DOHH2 (cell line): ENCODE measurements around the gene NKTR.

ENCODE experiments used
- H3F3A ChIP-seq: fragments of 200-600 bp; sonication (generic), shearing (Covaris generic); 2 replicates; pipeline ENCODE4 v1.6.0; 2016; ENCODE audit warnings: antibody characterized with exemption, mild to moderate bottlenecking; ENCODE audit not compliant: control insufficient read depth, insufficient read depth
- H3K27ac ChIP-seq: fragments of 200-600 bp; sonication (generic); 2 replicates; pipeline ENCODE4 v1.5.1; 2014; ENCODE audit warnings: low read depth, mild to moderate bottlenecking, low read length, moderate library complexity
- H3K27me3 ChIP-seq: fragments of 200-600 bp; sonication (generic); 2 replicates; pipeline ENCODE4 v1.6.1; 2014; ENCODE audit warnings: mild to moderate bottlenecking, low read length, mixed read lengths; ENCODE audit not compliant: control insufficient read depth
- H3K36me3 ChIP-seq: fragments of 200-600 bp; sonication (generic); 2 replicates; pipeline ENCODE4 v1.6.1; 2014; ENCODE audit warnings: mild to moderate bottlenecking, low read length, moderate library complexity, mixed read lengths; ENCODE audit not compliant: control insufficient read depth
- H3K4me1 ChIP-seq: fragments of 200-600 bp; sonication (generic); 2 replicates; pipeline ENCODE4 v1.6.1; 2014; ENCODE audit warnings: mild to moderate bottlenecking, low read length, mixed read lengths; ENCODE audit not compliant: control insufficient read depth
- H3K4me2 ChIP-seq: fragments of 200-600 bp; sonication (generic); 2 replicates; pipeline ENCODE4 v1.6.0; 2014; ENCODE audit warnings: mild to moderate bottlenecking, low read length, moderate library complexity
- H3K4me3 ChIP-seq: fragments of 200-600 bp; sonication (generic); 2 replicates; pipeline ENCODE4 v1.5.1; 2014; ENCODE audit warnings: mild to moderate bottlenecking, low read length, mixed read lengths
- H3K79me2 ChIP-seq: fragments of 200-600 bp; sonication (generic); 2 replicates; pipeline ENCODE4 v1.6.1; 2014; ENCODE audit warnings: mild to moderate bottlenecking, low read length, mixed read lengths; ENCODE audit not compliant: control insufficient read depth
- H3K9me2 ChIP-seq: fragments of 200-600 bp; sonication (generic); replicated peaks from 2 replicates; pipeline ENCODE4 v1.6.1; 2014; ENCODE audit warnings: mild to moderate bottlenecking, low read length, mixed read lengths; ENCODE audit not compliant: control insufficient read depth
- H3K9me3 ChIP-seq: fragments of 200-600 bp; sonication (generic); 2 replicates; pipeline ENCODE4 v1.6.1; 2014; ENCODE audit warnings: antibody characterized with exemption, low read length, mixed read lengths; ENCODE audit not compliant: control insufficient read depth, insufficient read depth
- H4K20me1 ChIP-seq: fragments of 200-600 bp; sonication (generic); 2 replicates; pipeline ENCODE4 v1.6.0; 2014; ENCODE audit warnings: low read depth, mild to moderate bottlenecking, antibody characterized with exemption, low read length, moderate library complexity; ENCODE audit not compliant: control insufficient read depth, insufficient read depth
- CTCF ChIP-seq: fragments of 200-600 bp; sonication (generic); IDR thresholded peaks from one replicate; pipeline ENCODE4 v1.5.1; 2014; ENCODE audit warnings: antibody characterized with exemption, mild to moderate bottlenecking, low read depth, low read length; ENCODE audit not compliant: poor library complexity, severe bottlenecking
- EZH2phosphoT487 ChIP-seq: fragments of 200-600 bp; sonication (generic); IDR thresholded peaks from 2 replicates; pipeline ENCODE4 v1.6.1; 2017; ENCODE audit warnings: borderline replicate concordance, mild to moderate bottlenecking, antibody characterized with exemption, low read length, moderate library complexity, mixed read lengths

NKTR gene

GRCh38 chr3:42581400-42581708 is 19.1 kb upstream of the NKTR start:
- H3K27me3 ChIP-seq = no peaks in the 10 kb centered on the region
- H3K36me3 ChIP-seq = peaks cover 19% of the 10 kb centered on the region
- TF ChIP-seq CTCF (no peak), EZH2phosphoT487 (no peak)
- peaks cover 29% of the 10 kb centered on the region for H3K4me1 ChIP-seq
- no peaks in the 10 kb centered on the region for H3F3A ChIP-seq
- peak overlapping the region; percentile 91 for H3K4me2 ChIP-seq
- H3K27ac ChIP-seq = peak overlapping the region; percentile 74
- H3K9me2 ChIP-seq = no peaks in the 10 kb centered on the region
- H3K79me2 ChIP-seq = peaks cover 62% of the 10 kb centered on the region
- H3K9me3 ChIP-seq = no peaks in the 10 kb centered on the region
- peak overlapping the region; percentile 87 for H3K4me3 ChIP-seq
- H4K20me1 ChIP-seq = no peaks in the 10 kb centered on the region

- no peaks in the 10 kb centered on the region for H3F3A ChIP-seq
- H3K36me3 ChIP-seq = peaks cover 16% of the 10 kb centered on the region
- peak within 1 kb of the TSS; percentile 91 for H3K4me2 ChIP-seq
- H3K9me3 ChIP-seq = no peaks in the 10 kb centered on the region
- peaks cover 57% of the 10 kb centered on the region for H3K79me2 ChIP-seq
- H4K20me1 ChIP-seq = no peaks in the 10 kb centered on the region
- peak within 1 kb of the TSS; percentile 87 for H3K4me3 ChIP-seq
- peak within 1 kb of the TSS; percentile 74 for H3K27ac ChIP-seq
- no peak for TF ChIP-seq EZH2phosphoT487
- peak; percentile 62 for TF ChIP-seq CTCF
- H3K9me2 ChIP-seq = no peaks in the 10 kb centered on the region
- H3K27me3 ChIP-seq = no peaks in the 10 kb centered on the region
- peaks cover 29% of the 10 kb centered on the region for H3K4me1 ChIP-seq
Measured at GRCh38 chr3:42581709-42582473, 18.6 kb upstream of the NKTR start, which contains the start of gene SEC22C. SEC22C (minus strand) TSS chr3:42581967; CDS start chr3:42569046, 12,921 bp downstream.

- H4K20me1 ChIP-seq = no peaks in the 10 kb centered on the region
Measured at GRCh38 chr3:42582474-42583070, 17.9 kb upstream of the NKTR start.

More at GRCh38 chr3:42582474-42583070, 17.9 kb upstream of the NKTR start:
- peaks cover 51% of the 10 kb centered on the region for H3K79me2 ChIP-seq
- TF ChIP-seq CTCF (no peak), EZH2phosphoT487 (no peak)
- no peaks in the 10 kb centered on the region for H3F3A ChIP-seq
- peaks cover 29% of the 10 kb centered on the region for H3K4me1 ChIP-seq
- H3K4me3 ChIP-seq = peak overlapping the region; percentile 87
- peak overlapping the region; percentile 91 for H3K4me2 ChIP-seq
- H3K9me2 ChIP-seq = no peaks in the 10 kb centered on the region
- H3K27ac ChIP-seq = peak overlapping the region; percentile 74
- H3K27me3 ChIP-seq = no peaks in the 10 kb centered on the region
- H3K9me3 ChIP-seq = no peaks in the 10 kb centered on the region
- peaks cover 11% of the 10 kb centered on the region for H3K36me3 ChIP-seq
